ENCODE measurements around the gene ZBTB43. TPM values are rescaled to one million over a fixed set of nuclear protein-coding genes. Genes with fewer than 3 reads are reported as not detected.

ZBTB43 gene
- total and polyA plus RNA-seq, 2 experiments from 2014 or later: 9.7 to 11.8 TPM

- TF ChIP-seq ZNF331 (CRISPR knock-in tag; IDR thresholded peaks at IDR 0.05; ENCODE audit: low read depth): no peak
- TF ChIP-seq CREB1 (CRISPR knock-in tag; IDR thresholded peaks at IDR 0.05; ENCODE audit: low read depth): no peak
- no peak for TF ChIP-seq ZNF462 (CRISPR knock-in tag; IDR thresholded peaks at IDR 0.05)
Observed at GRCh38 chr9:126755317-126755875, 49.4 kb upstream of the ZBTB43 start (continued).

GRCh38 chr9:126756238-126756637, 48.6 kb upstream of the ZBTB43 start:
- Mint-ChIP-seq H3K9me3 (no peaks in the 10 kb centered on the region), H3K36me3 (ENCODE audit: low read depth) (no peaks in the 10 kb centered on the region), H3K27ac (no peak overlapping the region), H3K4me3 (no peak overlapping the region), H3K27me3 (ENCODE audit: insufficient read depth, low read depth, poor library complexity) (peaks cover under 1% of the 10 kb centered on the region), H3K4me1 (no peaks in the 10 kb centered on the region)
- H3K4me3 ChIP-seq: no peak overlapping the region
- H3K4me1 ChIP-seq (ENCODE audit: insufficient read depth): no peaks in the 10 kb centered on the region
- no peaks in the 10 kb centered on the region for H4K20me1 ChIP-seq (replicated peaks; ENCODE audit: insufficient read depth)
- no peaks in the 10 kb centered on the region for H3K9me2 ChIP-seq (ENCODE audit: insufficient read depth)
- no peak overlapping the region for H2AFZ ChIP-seq
- DNase-seq (ENCODE audit: low spot score) (no peak), ATAC-seq (no peak)
- no peaks in the 10 kb centered on the region for H3F3A ChIP-seq (replicated peaks; ENCODE audit: low read depth)
- TF ChIP-seq, protein P1, sequence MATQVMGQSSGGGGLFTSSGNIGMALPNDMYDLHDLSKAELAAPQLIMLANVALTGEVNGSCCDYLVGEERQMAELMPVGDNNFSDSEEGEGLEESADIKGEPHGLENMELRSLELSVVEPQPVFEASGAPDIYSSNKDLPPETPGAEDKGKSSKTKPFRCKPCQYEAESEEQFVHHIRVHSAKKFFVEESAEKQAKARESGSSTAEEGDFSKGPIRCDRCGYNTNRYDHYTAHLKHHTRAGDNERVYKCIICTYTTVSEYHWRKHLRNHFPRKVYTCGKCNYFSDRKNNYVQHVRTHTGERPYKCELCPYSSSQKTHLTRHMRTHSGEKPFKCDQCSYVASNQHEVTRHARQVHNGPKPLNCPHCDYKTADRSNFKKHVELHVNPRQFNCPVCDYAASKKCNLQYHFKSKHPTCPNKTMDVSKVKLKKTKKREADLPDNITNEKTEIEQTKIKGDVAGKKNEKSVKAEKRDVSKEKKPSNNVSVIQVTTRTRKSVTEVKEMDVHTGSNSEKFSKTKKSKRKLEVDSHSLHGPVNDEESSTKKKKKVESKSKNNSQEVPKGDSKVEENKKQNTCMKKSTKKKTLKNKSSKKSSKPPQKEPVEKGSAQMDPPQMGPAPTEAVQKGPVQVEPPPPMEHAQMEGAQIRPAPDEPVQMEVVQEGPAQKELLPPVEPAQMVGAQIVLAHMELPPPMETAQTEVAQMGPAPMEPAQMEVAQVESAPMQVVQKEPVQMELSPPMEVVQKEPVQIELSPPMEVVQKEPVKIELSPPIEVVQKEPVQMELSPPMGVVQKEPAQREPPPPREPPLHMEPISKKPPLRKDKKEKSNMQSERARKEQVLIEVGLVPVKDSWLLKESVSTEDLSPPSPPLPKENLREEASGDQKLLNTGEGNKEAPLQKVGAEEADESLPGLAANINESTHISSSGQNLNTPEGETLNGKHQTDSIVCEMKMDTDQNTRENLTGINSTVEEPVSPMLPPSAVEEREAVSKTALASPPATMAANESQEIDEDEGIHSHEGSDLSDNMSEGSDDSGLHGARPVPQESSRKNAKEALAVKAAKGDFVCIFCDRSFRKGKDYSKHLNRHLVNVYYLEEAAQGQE (IDR thresholded peaks at IDR 0.05; ENCODE audit: unreplicated experiment): no peak
- no peak for TF ChIP-seq CREB1 (CRISPR knock-in tag; IDR thresholded peaks at IDR 0.05; ENCODE audit: low read depth)
- no peak for TF ChIP-seq POLR2AphosphoS5 (IDR thresholded peaks at IDR 0.05; ENCODE audit: low read depth)
- TF ChIP-seq EZH2 (IDR thresholded peaks at IDR 0.05; ENCODE audit: low read depth, unreplicated experiment): no peak
- TF ChIP-seq, protein P2, sequence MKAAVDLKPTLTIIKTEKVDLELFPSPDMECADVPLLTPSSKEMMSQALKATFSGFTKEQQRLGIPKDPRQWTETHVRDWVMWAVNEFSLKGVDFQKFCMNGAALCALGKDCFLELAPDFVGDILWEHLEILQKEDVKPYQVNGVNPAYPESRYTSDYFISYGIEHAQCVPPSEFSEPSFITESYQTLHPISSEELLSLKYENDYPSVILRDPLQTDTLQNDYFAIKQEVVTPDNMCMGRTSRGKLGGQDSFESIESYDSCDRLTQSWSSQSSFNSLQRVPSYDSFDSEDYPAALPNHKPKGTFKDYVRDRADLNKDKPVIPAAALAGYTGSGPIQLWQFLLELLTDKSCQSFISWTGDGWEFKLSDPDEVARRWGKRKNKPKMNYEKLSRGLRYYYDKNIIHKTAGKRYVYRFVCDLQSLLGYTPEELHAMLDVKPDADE (IDR thresholded peaks at IDR 0.05): no peak
- TF ChIP-seq, protein P3, sequence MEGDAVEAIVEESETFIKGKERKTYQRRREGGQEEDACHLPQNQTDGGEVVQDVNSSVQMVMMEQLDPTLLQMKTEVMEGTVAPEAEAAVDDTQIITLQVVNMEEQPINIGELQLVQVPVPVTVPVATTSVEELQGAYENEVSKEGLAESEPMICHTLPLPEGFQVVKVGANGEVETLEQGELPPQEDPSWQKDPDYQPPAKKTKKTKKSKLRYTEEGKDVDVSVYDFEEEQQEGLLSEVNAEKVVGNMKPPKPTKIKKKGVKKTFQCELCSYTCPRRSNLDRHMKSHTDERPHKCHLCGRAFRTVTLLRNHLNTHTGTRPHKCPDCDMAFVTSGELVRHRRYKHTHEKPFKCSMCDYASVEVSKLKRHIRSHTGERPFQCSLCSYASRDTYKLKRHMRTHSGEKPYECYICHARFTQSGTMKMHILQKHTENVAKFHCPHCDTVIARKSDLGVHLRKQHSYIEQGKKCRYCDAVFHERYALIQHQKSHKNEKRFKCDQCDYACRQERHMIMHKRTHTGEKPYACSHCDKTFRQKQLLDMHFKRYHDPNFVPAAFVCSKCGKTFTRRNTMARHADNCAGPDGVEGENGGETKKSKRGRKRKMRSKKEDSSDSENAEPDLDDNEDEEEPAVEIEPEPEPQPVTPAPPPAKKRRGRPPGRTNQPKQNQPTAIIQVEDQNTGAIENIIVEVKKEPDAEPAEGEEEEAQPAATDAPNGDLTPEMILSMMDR (conservative IDR thresholded peaks at IDR 0.05; ENCODE audit: low read depth in 2 of 2): no peak
- TF ChIP-seq NANOG (IDR thresholded peaks at IDR 0.05; ENCODE audit: borderline replicate concordance): no peak
- no peak overlapping the region for H3K27ac ChIP-seq (ENCODE audit: low read depth)
- H3K4me2 ChIP-seq: no peak overlapping the region
- H3K27me3 ChIP-seq (ENCODE audit: insufficient read depth): no peaks in the 10 kb centered on the region
- no peaks in the 10 kb centered on the region for H3K79me2 ChIP-seq (replicated peaks; ENCODE audit: insufficient read depth)
- no peaks in the 10 kb centered on the region for H3K36me3 ChIP-seq (ENCODE audit: insufficient read depth)

All from GM23338 (cell line).